Measurements from ENCODE around the gene ZPBP. TPM values are rescaled to one million over a fixed set of nuclear protein-coding genes. Genes with fewer than 3 reads are reported as not detected.

ZPBP gene
- polyA plus RNA-seq, 2 of the 4 experiments (the other 2 are of a cell fraction) = not detected

DNA sequence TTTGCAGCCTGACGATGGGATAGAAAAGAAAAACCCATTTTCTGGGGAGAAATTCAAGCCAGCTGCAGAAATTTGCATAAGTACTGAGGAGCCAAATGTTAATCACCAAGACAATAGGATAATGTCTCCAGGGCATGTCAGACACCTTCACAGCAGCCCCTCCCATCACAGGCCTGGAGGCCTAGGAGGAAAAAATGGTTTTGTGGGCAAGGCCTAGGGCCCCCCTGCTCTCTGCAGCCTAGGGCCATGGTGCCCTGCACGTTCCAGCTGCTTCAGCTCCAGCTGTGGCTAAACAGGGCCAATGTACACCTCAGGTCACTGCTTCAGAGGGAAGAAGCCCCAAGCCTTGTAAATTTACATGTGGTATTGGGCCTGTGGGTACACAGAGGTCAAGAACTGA is 161.4 kb downstream of the ZPBP start:
- FAIRE-seq = no peak
- Histone ChIP-seq H3K9me3 (no peaks in the 10 kb centered on the region), H3K4me2 (no peak overlapping the region), H3K4me1 (no peaks in the 10 kb centered on the region), H3K4me3 (no peak overlapping the region), H3K27ac (no peak overlapping the region)
- ChIA-PET CTCF (interaction anchor here (1.3 kb wide), 1 partner anchor 11 kb away, joined by 3 read pairs; no protein-coding TSS in a partner anchor), POLR2A (no interaction called here)
- 10% methylated on average over 2 of the region's 2 CpGs for WGBS (ENCODE audit: missing lambda C conversion rate)
- no peak for ATAC-seq
- no peak for DNase-seq (ENCODE audit: low read depth in 1 of 2, low spot score in 1 of 2)
- TF ChIP-seq ZFP36 (IDR thresholded peaks at IDR 0.05; ENCODE audit: borderline replicate concordance, partially characterized antibody) = peak; percentile 86
- TF ChIP-seq FOXS1 (CRISPR knock-in tag; IDR thresholded peaks at IDR 0.05) = no peak
- TF ChIP-seq PHF8 (IDR thresholded peaks at IDR 0.05; ENCODE audit: borderline replicate concordance, low read depth) = no peak
- TF ChIP-seq HOXB13 (CRISPR knock-in tag; IDR thresholded peaks at IDR 0.05; ENCODE audit: low read depth) = no peak

GRCh38 chr7:49928787-49929186 is 164.3 kb downstream of the ZPBP start:
- ChIA-PET POLR2A (no interaction called here), CTCF (no interaction called here)
- Histone ChIP-seq H3K9me3 (no peaks in the 10 kb centered on the region), H3K4me2 (no peak overlapping the region), H3K27ac (no peak overlapping the region), H3K4me1 (no peaks in the 10 kb centered on the region), H3K4me3 (no peak overlapping the region)
- DNase-seq (ENCODE audit: low read depth in 1 of 2, low spot score in 1 of 2) = no peak
- ATAC-seq = no peak
- TF ChIP-seq TFCP2L1 (CRISPR knock-in tag; IDR thresholded peaks at IDR 0.05) (no peak), ZFP36 (IDR thresholded peaks at IDR 0.05; ENCODE audit: borderline replicate concordance, partially characterized antibody) (no peak), ZC3H11A (IDR thresholded peaks at IDR 0.05) (no peak), RARB (CRISPR knock-in tag; IDR thresholded peaks at IDR 0.05) (no peak), CBX2 (IDR thresholded peaks at IDR 0.05; ENCODE audit: borderline replicate concordance, low read depth) (no peak)
- FAIRE-seq = no peak
- WGBS (ENCODE audit: missing lambda C conversion rate) = 0% methylated on average over 2 of the region's 2 CpGs

- CTCF ChIA-PET = no interaction called here
- H3K27ac ChIP-seq = no peak overlapping the region
- POLR2A ChIA-PET = no interaction called here
- FAIRE-seq (no peak), ATAC-seq (no peak), DNase-seq (ENCODE audit: low read depth in 1 of 2, low spot score in 1 of 2) (no peak)
- H3K4me3 ChIP-seq = no peak overlapping the region
- no peak overlapping the region for H3K4me2 ChIP-seq
- no peaks in the 10 kb centered on the region for H3K4me1 ChIP-seq
- 0% methylated on average over 5 of the region's 5 CpGs for WGBS (ENCODE audit: missing lambda C conversion rate)
- TF ChIP-seq NPAS2 (CRISPR knock-in tag; IDR thresholded peaks at IDR 0.05; ENCODE audit: borderline replicate concordance) = no peak
- TF ChIP-seq EP300 (IDR thresholded peaks at IDR 0.05) = no peak
- no peak for TF ChIP-seq FOSB (CRISPR knock-in tag; IDR thresholded peaks at IDR 0.05)
- TF ChIP-seq HOXB5 (CRISPR knock-in tag; IDR thresholded peaks at IDR 0.05) = no peak
- TF ChIP-seq JUN (IDR thresholded peaks at IDR 0.05) = no peak
- TF ChIP-seq NR3C1 (IDR thresholded peaks at IDR 0.05) = no peak
- no peak for TF ChIP-seq HDAC2 (IDR thresholded peaks at IDR 0.05)
- TF ChIP-seq CEBPB (IDR thresholded peaks at IDR 0.05) = no peak
- H3K9me3 ChIP-seq = no peaks in the 10 kb centered on the region
Observed at GRCh38 chr7:49927631-49928030, 165.4 kb downstream of the ZPBP start.

GRCh38 chr7:49926720-49927119 is 166.3 kb downstream of the ZPBP start:
- H3K9me3 ChIP-seq = no peaks in the 10 kb centered on the region
- under 1% methylated on average over 6 of the region's 6 CpGs for WGBS (ENCODE audit: missing lambda C conversion rate)
- no peak overlapping the region for H3K27ac ChIP-seq
- no peak overlapping the region for H3K4me2 ChIP-seq
- POLR2A ChIA-PET = no interaction called here
- no peak for TF ChIP-seq RCOR1 (IDR thresholded peaks at IDR 0.05; ENCODE audit: low read depth, low read length)
- TF ChIP-seq JUNB (IDR thresholded peaks at IDR 0.05) = no peak
- TF ChIP-seq HOXB5 (CRISPR knock-in tag; IDR thresholded peaks at IDR 0.05) = no peak
- TF ChIP-seq FOXS1 (CRISPR knock-in tag; IDR thresholded peaks at IDR 0.05) = no peak
- TF ChIP-seq, protein P1, sequence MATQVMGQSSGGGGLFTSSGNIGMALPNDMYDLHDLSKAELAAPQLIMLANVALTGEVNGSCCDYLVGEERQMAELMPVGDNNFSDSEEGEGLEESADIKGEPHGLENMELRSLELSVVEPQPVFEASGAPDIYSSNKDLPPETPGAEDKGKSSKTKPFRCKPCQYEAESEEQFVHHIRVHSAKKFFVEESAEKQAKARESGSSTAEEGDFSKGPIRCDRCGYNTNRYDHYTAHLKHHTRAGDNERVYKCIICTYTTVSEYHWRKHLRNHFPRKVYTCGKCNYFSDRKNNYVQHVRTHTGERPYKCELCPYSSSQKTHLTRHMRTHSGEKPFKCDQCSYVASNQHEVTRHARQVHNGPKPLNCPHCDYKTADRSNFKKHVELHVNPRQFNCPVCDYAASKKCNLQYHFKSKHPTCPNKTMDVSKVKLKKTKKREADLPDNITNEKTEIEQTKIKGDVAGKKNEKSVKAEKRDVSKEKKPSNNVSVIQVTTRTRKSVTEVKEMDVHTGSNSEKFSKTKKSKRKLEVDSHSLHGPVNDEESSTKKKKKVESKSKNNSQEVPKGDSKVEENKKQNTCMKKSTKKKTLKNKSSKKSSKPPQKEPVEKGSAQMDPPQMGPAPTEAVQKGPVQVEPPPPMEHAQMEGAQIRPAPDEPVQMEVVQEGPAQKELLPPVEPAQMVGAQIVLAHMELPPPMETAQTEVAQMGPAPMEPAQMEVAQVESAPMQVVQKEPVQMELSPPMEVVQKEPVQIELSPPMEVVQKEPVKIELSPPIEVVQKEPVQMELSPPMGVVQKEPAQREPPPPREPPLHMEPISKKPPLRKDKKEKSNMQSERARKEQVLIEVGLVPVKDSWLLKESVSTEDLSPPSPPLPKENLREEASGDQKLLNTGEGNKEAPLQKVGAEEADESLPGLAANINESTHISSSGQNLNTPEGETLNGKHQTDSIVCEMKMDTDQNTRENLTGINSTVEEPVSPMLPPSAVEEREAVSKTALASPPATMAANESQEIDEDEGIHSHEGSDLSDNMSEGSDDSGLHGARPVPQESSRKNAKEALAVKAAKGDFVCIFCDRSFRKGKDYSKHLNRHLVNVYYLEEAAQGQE (IDR thresholded peaks at IDR 0.05) = no peak
- CTCF ChIA-PET = no interaction called here
- FAIRE-seq (no peak), ATAC-seq (no peak), DNase-seq (ENCODE audit: low read depth in 1 of 2, low spot score in 1 of 2) (no peak)
- no peaks in the 10 kb centered on the region for H3K4me1 ChIP-seq
- no peak overlapping the region for H3K4me3 ChIP-seq

All from A549 (cell line).